ENCODE measurements around the gene BNIPL.

The BNIPL gene

DNA sequence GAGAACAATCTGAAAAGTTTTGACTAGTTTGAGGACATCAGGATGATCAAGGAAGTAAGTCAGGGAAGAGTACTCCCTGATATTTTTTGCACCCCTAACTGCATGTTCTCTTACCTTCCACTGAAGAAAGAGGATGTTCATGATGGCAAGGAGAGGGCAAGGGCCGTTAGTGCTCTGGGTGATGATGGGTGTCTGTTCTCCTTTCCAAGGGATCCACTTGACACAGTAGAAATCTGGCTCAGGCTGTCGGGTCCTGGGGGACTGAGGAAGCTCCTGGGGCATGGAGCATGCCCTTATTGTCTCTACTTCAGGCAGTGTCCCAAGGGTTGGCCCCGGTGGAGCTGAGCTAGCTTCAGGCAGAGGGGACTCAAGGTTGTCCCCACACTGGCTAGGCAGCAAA, 34.3 kb upstream of the BNIPL start:
- Histone ChIP-seq H3K27ac (ENCODE audit: low read length) (no peak overlapping the region), H3K4me3 (ENCODE audit: low read length) (no peak overlapping the region), H2AFZ (ENCODE audit: low read depth, low read length) (no peak overlapping the region), H3K4me1 (ENCODE audit: low read length) (peaks cover 15% of the 10 kb centered on the region), H3K36me3 (replicated peaks; ENCODE audit: low read depth, low read length) (no peaks in the 10 kb centered on the region), H3K9ac (ENCODE audit: low read length) (no peak overlapping the region), H3K27me3 (ENCODE audit: low read depth, low read length) (no peaks in the 10 kb centered on the region), H3K9me3 (ENCODE audit: insufficient read depth, low read length) (no peaks in the 10 kb centered on the region), H3K79me2 (ENCODE audit: low read length) (no peaks in the 10 kb centered on the region), H3K4me2 (ENCODE audit: low read length) (no peak overlapping the region), H4K20me1 (ENCODE audit: insufficient read depth, low read length) (no peaks in the 10 kb centered on the region)
- TF ChIP-seq, protein P1, sequence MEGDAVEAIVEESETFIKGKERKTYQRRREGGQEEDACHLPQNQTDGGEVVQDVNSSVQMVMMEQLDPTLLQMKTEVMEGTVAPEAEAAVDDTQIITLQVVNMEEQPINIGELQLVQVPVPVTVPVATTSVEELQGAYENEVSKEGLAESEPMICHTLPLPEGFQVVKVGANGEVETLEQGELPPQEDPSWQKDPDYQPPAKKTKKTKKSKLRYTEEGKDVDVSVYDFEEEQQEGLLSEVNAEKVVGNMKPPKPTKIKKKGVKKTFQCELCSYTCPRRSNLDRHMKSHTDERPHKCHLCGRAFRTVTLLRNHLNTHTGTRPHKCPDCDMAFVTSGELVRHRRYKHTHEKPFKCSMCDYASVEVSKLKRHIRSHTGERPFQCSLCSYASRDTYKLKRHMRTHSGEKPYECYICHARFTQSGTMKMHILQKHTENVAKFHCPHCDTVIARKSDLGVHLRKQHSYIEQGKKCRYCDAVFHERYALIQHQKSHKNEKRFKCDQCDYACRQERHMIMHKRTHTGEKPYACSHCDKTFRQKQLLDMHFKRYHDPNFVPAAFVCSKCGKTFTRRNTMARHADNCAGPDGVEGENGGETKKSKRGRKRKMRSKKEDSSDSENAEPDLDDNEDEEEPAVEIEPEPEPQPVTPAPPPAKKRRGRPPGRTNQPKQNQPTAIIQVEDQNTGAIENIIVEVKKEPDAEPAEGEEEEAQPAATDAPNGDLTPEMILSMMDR (IDR thresholded peaks at IDR 0.05; ENCODE audit: low read depth, low read length) = no peak
- no peak for TF ChIP-seq EZH2phosphoT487 (IDR thresholded peaks at IDR 0.05; ENCODE audit: low read depth)

DNA sequence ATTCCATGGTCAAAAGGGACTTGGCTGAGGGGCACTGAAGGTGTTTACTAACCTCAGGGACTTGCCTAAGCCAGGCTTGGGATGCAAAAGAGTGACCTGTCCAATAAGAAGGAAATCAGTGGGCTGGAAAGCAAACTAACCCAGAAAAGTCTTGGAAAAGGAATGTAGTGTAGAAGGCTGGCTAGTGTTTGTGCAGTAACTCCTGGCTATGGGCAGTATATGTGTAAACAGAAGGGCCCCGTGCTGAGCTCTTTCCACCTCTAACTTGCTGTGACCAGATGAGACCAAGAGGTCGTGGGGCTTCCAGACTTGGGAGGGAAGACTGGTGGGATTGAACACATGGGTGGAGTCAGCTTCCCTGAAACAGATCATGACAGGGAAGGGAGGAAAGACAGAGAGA, 33.8 kb upstream of the BNIPL start:
- H3K4me3 ChIP-seq (ENCODE audit: low read length) = no peak overlapping the region
- H3K9ac ChIP-seq (ENCODE audit: low read length) = no peak overlapping the region
- H3K27ac ChIP-seq (ENCODE audit: low read length) = no peak overlapping the region
- H4K20me1 ChIP-seq (ENCODE audit: insufficient read depth, low read length) = no peaks in the 10 kb centered on the region
- H3K4me1 ChIP-seq (ENCODE audit: low read length) = peaks cover 19% of the 10 kb centered on the region
- TF ChIP-seq EZH2phosphoT487 (IDR thresholded peaks at IDR 0.05; ENCODE audit: low read depth) = no peak
- TF ChIP-seq, protein P1 (IDR thresholded peaks at IDR 0.05; ENCODE audit: low read depth, low read length) = no peak
- no peaks in the 10 kb centered on the region for H3K9me3 ChIP-seq (ENCODE audit: insufficient read depth, low read length)
- no peaks in the 10 kb centered on the region for H3K27me3 ChIP-seq (ENCODE audit: low read depth, low read length)
- H2AFZ ChIP-seq (ENCODE audit: low read depth, low read length) = no peak overlapping the region
- H3K79me2 ChIP-seq (ENCODE audit: low read length) = no peaks in the 10 kb centered on the region
- H3K36me3 ChIP-seq (replicated peaks; ENCODE audit: low read depth, low read length) = no peaks in the 10 kb centered on the region
- H3K4me2 ChIP-seq (ENCODE audit: low read length) = no peak overlapping the region

DNA sequence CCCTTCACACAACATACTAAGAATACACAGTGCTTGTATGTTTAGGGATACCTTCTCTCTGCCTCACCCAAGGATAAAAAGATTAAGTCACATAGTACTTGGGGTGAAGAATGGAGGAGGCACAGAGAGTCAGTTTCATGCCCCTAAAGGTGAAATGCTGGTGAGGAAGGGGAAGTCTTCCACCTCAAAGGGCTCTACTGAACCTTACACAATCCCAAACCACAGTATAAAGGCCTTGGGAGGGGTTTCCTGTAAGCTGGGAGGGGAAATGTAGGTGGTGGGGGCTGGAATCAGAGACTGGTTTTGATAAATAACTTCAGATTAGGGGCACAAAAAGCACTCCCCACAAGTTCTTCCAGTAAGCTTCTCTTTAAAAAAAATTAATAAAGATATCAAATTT, 33.2 kb upstream of the BNIPL start:
- Histone ChIP-seq H3K27ac (ENCODE audit: low read length) (no peak overlapping the region), H3K9me3 (ENCODE audit: insufficient read depth, low read length) (no peaks in the 10 kb centered on the region), H3K4me2 (ENCODE audit: low read length) (no peak overlapping the region), H3K4me1 (ENCODE audit: low read length) (peaks cover 22% of the 10 kb centered on the region), H4K20me1 (ENCODE audit: insufficient read depth, low read length) (no peaks in the 10 kb centered on the region), H3K27me3 (ENCODE audit: low read depth, low read length) (no peaks in the 10 kb centered on the region), H3K9ac (ENCODE audit: low read length) (no peak overlapping the region), H3K4me3 (ENCODE audit: low read length) (no peak overlapping the region), H3K79me2 (ENCODE audit: low read length) (no peaks in the 10 kb centered on the region), H3K36me3 (replicated peaks; ENCODE audit: low read depth, low read length) (no peaks in the 10 kb centered on the region), H2AFZ (ENCODE audit: low read depth, low read length) (no peak overlapping the region)
- TF ChIP-seq EZH2phosphoT487 (IDR thresholded peaks at IDR 0.05; ENCODE audit: low read depth) = no peak
- TF ChIP-seq, protein P1 (IDR thresholded peaks at IDR 0.05; ENCODE audit: low read depth, low read length) = no peak

DNA sequence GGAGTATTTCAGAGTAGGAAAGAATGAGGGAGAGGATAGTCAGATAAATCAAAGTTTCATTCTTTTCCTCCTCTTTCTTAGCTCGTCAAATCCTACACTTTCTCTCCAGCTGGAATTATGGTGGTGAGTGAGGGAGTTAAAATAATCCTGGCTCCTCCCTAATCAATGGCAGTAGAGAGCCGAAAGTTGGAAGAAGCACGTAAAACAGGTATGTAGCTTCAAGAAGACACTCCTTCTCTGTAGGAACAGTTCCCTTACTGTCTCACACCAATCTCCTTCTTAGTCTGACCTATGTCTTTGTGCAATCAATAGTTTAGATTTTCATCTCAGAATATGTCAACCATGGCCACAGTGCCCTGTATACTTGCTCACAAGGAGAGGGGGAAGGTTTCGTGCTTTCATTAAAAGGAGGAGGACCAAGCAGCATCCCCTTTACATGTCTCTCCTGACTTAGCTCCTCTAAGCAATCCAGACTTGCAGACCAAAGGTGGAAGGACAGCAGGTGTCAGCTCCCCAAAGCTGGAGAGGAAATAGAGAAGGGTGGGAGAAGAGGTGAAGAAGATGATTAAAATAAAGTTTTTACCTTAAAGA, 30.6 kb upstream of the BNIPL start:
- H3K27ac ChIP-seq (ENCODE audit: low read length) = no peak overlapping the region
- peak overlapping the region; percentile 86 for H3K4me2 ChIP-seq (ENCODE audit: low read length)
- peak overlapping the region; percentile 56 for H3K9ac ChIP-seq (ENCODE audit: low read length)
- H3K4me1 ChIP-seq (ENCODE audit: low read length) = peaks cover 30% of the 10 kb centered on the region
- no peak for TF ChIP-seq EZH2phosphoT487 (IDR thresholded peaks at IDR 0.05; ENCODE audit: low read depth)
- TF ChIP-seq, protein P1 (IDR thresholded peaks at IDR 0.05; ENCODE audit: low read depth, low read length) = no peak
- H2AFZ ChIP-seq (ENCODE audit: low read depth, low read length) = peak overlapping the region; percentile 88
- no peaks in the 10 kb centered on the region for H3K27me3 ChIP-seq (ENCODE audit: low read depth, low read length)
- no peaks in the 10 kb centered on the region for H4K20me1 ChIP-seq (ENCODE audit: insufficient read depth, low read length)
- no peaks in the 10 kb centered on the region for H3K9me3 ChIP-seq (ENCODE audit: insufficient read depth, low read length)
- H3K79me2 ChIP-seq (ENCODE audit: low read length) = peaks cover 14% of the 10 kb centered on the region; the same call in 1 of the 2 replicates
- no peaks in the 10 kb centered on the region for H3K36me3 ChIP-seq (replicated peaks; ENCODE audit: low read depth, low read length)
- peak overlapping the region; percentile 73 for H3K4me3 ChIP-seq (ENCODE audit: low read length)
